H1 (cell line): ENCODE measurements around the gene GALK1. TPM values are rescaled to one million over a fixed set of nuclear protein-coding genes. Genes with fewer than 3 reads are reported as not detected.

Experiments used
- CBX5 ChIP-seq: fragments of 300-800, 300-1000 bp; sonication (generic); IDR thresholded peaks from 2 replicates; pipeline ENCODE4 v1.7.1; 2016; ENCODE audit warnings: antibody characterized with exemption, low read length, low read depth
- polyA plus RNA-seq, 7 experiments: library from polyadenylated mRNA; depleted of rRNA in 3 of 7; stranded (reverse) in 5 of 7; unstranded in 2 of 7; fragments of >200 nt in 5 of 7; fragments of 200-250 nt in 2 of 7; gene quantifications; 1 replicate in 5 of 7; 2 replicates in 1 of 7; 4 replicates in 1 of 7; pipeline versions ENCODE4 v1.2.1 to v1.2.3, GENCODE V29; 2011 to 2013; ENCODE audit warnings: missing spikeins in 2 of 7, mixed read lengths in 2 of 7
- total RNA-seq: library from RNA; stranded (reverse); fragmentation: NEBNext Ultra II Directional; extraction: Animal tissue kit (Norgen Biotek cat#: 25700); gene quantifications from 2 replicates; pipeline ENCODE4 v1.2.1, GENCODE V29; 2021

GALK1 gene
- total and polyA plus RNA-seq, 2 of the 8 experiments (the other 6 are each of a cell fraction or from before 2014, with no cell fraction given): 34.1 to 47.9 TPM

GRCh38 chr17:75736173-75736835 lies 28.7 kb downstream of the GALK1 start (continued):
- TF ChIP-seq CBX5: no peak
- TF ChIP-seq, all 59 proteins: peak for 0
